K562 (cell line): ENCODE measurements around the gene C4orf46. TPM values are rescaled to one million over a fixed set of nuclear protein-coding genes. Genes with fewer than 3 reads are reported as not detected.
"Not testable (repeated sequence)": the region's sequence is repeated elsewhere in the genome, so short reads cannot be mapped to it uniquely, and the experiment has no call there.

ENCODE experiments used
- ATAC-seq: fragments of 200-7000 bp; cut with Tn5 transposase; 3 replicates; pipeline ENCODE4 v1.9.1; 2020; ENCODE audit warnings: moderate library complexity
- BruUV-seq: library from RNA; stranded (reverse); fragments of 400-500 nt; replicated peaks from 2 replicates; lab custom pipeline; 2021; lab: Mats Ljungman, UMichigan
- CTCF ChIA-PET: fragments of 300-600 bp; formaldehyde crosslinking; extraction: SDS; loops from one replicate; lab custom pipeline; 2021; ENCODE audit warnings: low intra/inter-chr PET ratio; lab: Yijun Ruan, JAX
- POLR2A ChIA-PET: fragments of 300-600, 350-650 bp; sonication (Branson Sonifier 250); formaldehyde crosslinking; extraction: SDS; loops from one replicate; lab custom pipeline; 2021; ENCODE audit warnings: antibody characterized with exemption, inconsistent platforms; lab: Yijun Ruan, JAX
- DNase-seq, 4 experiments: peaks; one replicate each; pipeline versions ENCODE4 v3.0.0 to v3.0.0-alpha.2; 2011 to 2018; ENCODE audit warnings: low spot score in 3 of 4, mixed read lengths in 3 of 4; ENCODE audit errors: extremely low read depth in 1 of 4
- FAIRE-seq: peaks from 2 replicates; lab custom pipeline; 2011; peaks lifted over from hg19 to GRCh38; lab: Jason Lieb, UNC
- H2AFZ ChIP-seq: 2 replicates; pipeline ENCODE4 v1.6.0; 2011; ENCODE audit warnings: low read depth, low read length, control low read depth, inconsistent platforms
- H3K27ac ChIP-seq: fragments of 200-600 bp; 3 replicates; pipeline ENCODE4 v1.8.0; 2011; ENCODE audit warnings: low read depth, mild to moderate bottlenecking, control low read depth, inconsistent platforms, low read length, moderate library complexity, mixed read lengths; ENCODE audit errors: extremely low read depth
- H3K27me3 ChIP-seq, 2 experiments: fragments of 300-600 bp in 1 of 2; 2 replicates in 1 of 2; 3 replicates in 1 of 2; pipeline versions ENCODE4 v1.6.0 to v1.8.0; 2011; ENCODE audit warnings: inconsistent platforms in 2 of 2, low read length in 2 of 2, mild to moderate bottlenecking in 1 of 2, mixed read lengths in 1 of 2, moderate library complexity in 1 of 2; ENCODE audit not compliant: control insufficient read depth in 2 of 2, insufficient read depth in 2 of 2
- H3K36me3 ChIP-seq: fragments of 300-600 bp; 3 replicates; pipeline ENCODE4 v1.8.0; 2011; ENCODE audit warnings: mild to moderate bottlenecking, low read length, inconsistent platforms; ENCODE audit not compliant: control insufficient read depth, insufficient read depth
- H3K4me1 ChIP-seq, 2 experiments: fragments of 200-600 bp in 1 of 2; replicated peaks in 1 of 2; 2 replicates in 1 of 2; 3 replicates in 1 of 2; pipeline versions ENCODE4 v1.5.1 to v1.8.0; 2011; ENCODE audit warnings: inconsistent platforms in 2 of 2, low read length in 2 of 2, mild to moderate bottlenecking in 1 of 2, mixed read lengths in 1 of 2, moderate library complexity in 1 of 2; ENCODE audit not compliant: control insufficient read depth in 2 of 2, insufficient read depth in 2 of 2
- H3K4me2 ChIP-seq: 2 replicates; pipeline ENCODE4 v1.6.1; 2011; ENCODE audit warnings: low read length, control low read depth, inconsistent platforms, mixed read lengths; ENCODE audit not compliant: insufficient read depth
- H3K4me3 ChIP-seq: fragments of 200-600 bp; sonication (generic), shearing (Covaris generic); 2 replicates; pipeline ENCODE4 v1.5.1; 2016; ENCODE audit warnings: control low read depth, inconsistent platforms
- H3K79me2 ChIP-seq: fragments of 200-600 bp; 3 replicates; pipeline ENCODE4 v1.8.0; 2011; ENCODE audit warnings: low read length, inconsistent platforms; ENCODE audit not compliant: control insufficient read depth, insufficient read depth
- H3K9ac ChIP-seq, 2 experiments: 2 replicates each; pipeline versions ENCODE4 v1.6.0 to v1.6.1; 2011; ENCODE audit warnings: low read depth in 2 of 2, low read length in 2 of 2, control low read depth in 1 of 2, inconsistent platforms in 1 of 2, mild to moderate bottlenecking in 1 of 2, mixed read lengths in 1 of 2; ENCODE audit not compliant: insufficient read depth in 1 of 2
- H3K9me1 ChIP-seq: one replicate; pipeline ENCODE4 v1.6.0; 2011; ENCODE audit warnings: inconsistent platforms, mild to moderate bottlenecking, low read length, moderate library complexity; ENCODE audit not compliant: control insufficient read depth, insufficient read depth
- H3K9me3 ChIP-seq: replicated peaks from 2 replicates; pipeline ENCODE4 v1.5.1; 2011; ENCODE audit warnings: low read depth, low read length, inconsistent platforms; ENCODE audit not compliant: control insufficient read depth, insufficient read depth
- H4K20me1 ChIP-seq: replicated peaks from 2 replicates; pipeline ENCODE4 v1.6.1; 2011; ENCODE audit warnings: low read length, inconsistent platforms, mixed read lengths; ENCODE audit not compliant: control insufficient read depth, insufficient read depth
- CBX2 ChIP-seq: fragments of 200-600 bp; sonication (generic); IDR thresholded peaks from one replicate; pipeline ENCODE4 v1.6.1; 2012; ENCODE audit warnings: mild to moderate bottlenecking, low read length, inconsistent platforms; ENCODE audit not compliant: insufficient read depth, poor library complexity, severe bottlenecking
- GATAD2B ChIP-seq: fragments of 450-650 bp; IDR thresholded peaks from 2 replicates; pipeline ENCODE4 v1.6.1; 2017; ENCODE audit warnings: mild to moderate bottlenecking, borderline replicate concordance
- KDM4B ChIP-seq, 2 experiments: fragments of 450-650 bp in 1 of 2; sonication (generic) in 1 of 2; IDR thresholded peaks; 2 replicates each; pipeline ENCODE4 v1.6.1; 2016 to 2017; ENCODE audit warnings: borderline replicate concordance in 2 of 2, antibody characterized with exemption in 1 of 2, low read depth in 1 of 2, mild to moderate bottlenecking in 1 of 2
- NR1H2 ChIP-seq: sonication (generic); formaldehyde crosslinking; IDR thresholded peaks from 2 replicates; pipeline ENCODE4 v1.4.0; 2020; ENCODE audit warnings: mild to moderate bottlenecking, missing genetic modification reagents
- NR2F6 ChIP-seq: fragments of 450-650 bp; formaldehyde crosslinking; IDR thresholded peaks from 2 replicates; pipeline ENCODE4 v1.4.0; 2020; ENCODE audit warnings: mild to moderate bottlenecking
- PTBP1 ChIP-seq: fragments of 200-400 bp; formaldehyde crosslinking; IDR thresholded peaks from 2 replicates; pipeline ENCODE4 v1.6.1; 2017; ENCODE audit warnings: low read depth, low read length
- ZNF133 ChIP-seq: fragments of 250-450 bp; sonication (Bioruptor Pico); IDR thresholded peaks from 2 replicates; pipeline ENCODE4 v1.4.0; 2020; ENCODE audit warnings: mild to moderate bottlenecking
- WGBS: fragments of 100-300 bp; shearing (Covaris generic); methylation state at CpG from one replicate; pipeline ENCODE4 v1.1.6; 2016; ENCODE audit warnings: low coverage, mixed read lengths; ENCODE audit not compliant: insufficient coverage; ENCODE audit errors: missing lambda C conversion rate; 5-methylcytosine and 5-hydroxymethylcytosine counted together
- in situ Hi-C: fragments of 300-500 bp; cut with MboI; formaldehyde crosslinking; loops from 4 replicates; pipeline ENCODE4 v1.15.0; 2018; ENCODE audit warnings: inconsistent platforms, mixed read lengths
- intact Hi-C: fragments of 100-400 bp; cut with micrococcal nuclease; formaldehyde crosslinking; loops from 2 replicates; pipeline ENCODE4 v1.14.2; 2022
- polyA plus RNA-seq, 8 experiments: library from polyadenylated mRNA; depleted of rRNA in 4 of 8; stranded (reverse) in 5 of 8; unstranded in 3 of 8; fragments of >200 nt; fragmentation: Nextera tagmentation in 2 of 8; fragmentation: Illumina TruSeq in 1 of 8; extraction: Ambion mirVana in 2 of 8; extraction: Trizol in 1 of 8; gene quantifications; 2 replicates each; pipeline versions ENCODE4 v1.2.1 to v1.2.3, GENCODE V29; 2011 to 2014; ENCODE audit warnings: inconsistent platforms in 1 of 8, missing spikeins in 1 of 8
- total RNA-seq, 7 experiments: library from RNA; depleted of rRNA in 6 of 7; stranded (reverse); fragments of >200 nt in 6 of 7; fragmentation: Illumina TruSeq in 2 of 7; extraction: Trizol in 2 of 7; gene quantifications; 2 replicates each; pipeline versions ENCODE4 v1.2.1 to v1.2.3, GENCODE V29; 2011 to 2021; ENCODE audit warnings: low replicate concordance in 1 of 7
- TF ChIP-seq, protein P1 (sequence below), 2 experiments: IDR thresholded peaks; 2 replicates each; pipeline ENCODE4 v1.6.1; 2012; ENCODE audit warnings: improper control_type of control experiment in 2 of 2, low read depth in 2 of 2, low read length in 2 of 2, borderline replicate concordance in 1 of 2
- TF ChIP-seq, protein P2 (sequence below): fragments of 450-650 bp; conservative IDR thresholded peaks from 2 replicates; pipeline ENCODE4 v1.6.1; 2016; ENCODE audit warnings: missing genetic modification characterization, low read depth, mild to moderate bottlenecking, control low read depth, missing compliant biosample characterization

The C4orf46 gene
- total and polyA plus RNA-seq, 9 of the 15 experiments (the other 6 are each of a cell fraction or from before 2014, with no cell fraction given), result 9.7 to 24.4 (median 17.0) TPM

DNA sequence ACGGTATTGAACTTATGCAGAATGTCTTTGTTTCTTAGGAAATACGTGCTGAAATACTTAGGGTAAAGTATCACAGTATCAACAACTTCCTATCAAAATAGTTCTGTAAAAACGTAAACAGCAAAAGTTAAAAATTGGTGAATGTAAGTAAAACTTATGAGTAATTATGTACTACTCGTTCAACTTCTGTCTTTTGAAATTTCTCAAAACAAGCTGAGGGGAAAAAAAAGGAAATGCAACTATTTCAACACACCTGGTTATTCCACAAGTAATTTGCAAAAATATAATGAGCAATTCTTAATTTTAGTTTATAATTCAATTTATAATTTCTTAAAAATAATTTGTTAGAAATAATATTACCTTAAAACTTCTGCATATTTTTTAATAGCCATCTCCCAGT lies 43.2 kb upstream of the C4orf46 start:
- TF ChIP-seq GATAD2B, result no peak
- no peak for TF ChIP-seq ZNF133 (CRISPR knock-in tag)
- TF ChIP-seq, protein P1, sequence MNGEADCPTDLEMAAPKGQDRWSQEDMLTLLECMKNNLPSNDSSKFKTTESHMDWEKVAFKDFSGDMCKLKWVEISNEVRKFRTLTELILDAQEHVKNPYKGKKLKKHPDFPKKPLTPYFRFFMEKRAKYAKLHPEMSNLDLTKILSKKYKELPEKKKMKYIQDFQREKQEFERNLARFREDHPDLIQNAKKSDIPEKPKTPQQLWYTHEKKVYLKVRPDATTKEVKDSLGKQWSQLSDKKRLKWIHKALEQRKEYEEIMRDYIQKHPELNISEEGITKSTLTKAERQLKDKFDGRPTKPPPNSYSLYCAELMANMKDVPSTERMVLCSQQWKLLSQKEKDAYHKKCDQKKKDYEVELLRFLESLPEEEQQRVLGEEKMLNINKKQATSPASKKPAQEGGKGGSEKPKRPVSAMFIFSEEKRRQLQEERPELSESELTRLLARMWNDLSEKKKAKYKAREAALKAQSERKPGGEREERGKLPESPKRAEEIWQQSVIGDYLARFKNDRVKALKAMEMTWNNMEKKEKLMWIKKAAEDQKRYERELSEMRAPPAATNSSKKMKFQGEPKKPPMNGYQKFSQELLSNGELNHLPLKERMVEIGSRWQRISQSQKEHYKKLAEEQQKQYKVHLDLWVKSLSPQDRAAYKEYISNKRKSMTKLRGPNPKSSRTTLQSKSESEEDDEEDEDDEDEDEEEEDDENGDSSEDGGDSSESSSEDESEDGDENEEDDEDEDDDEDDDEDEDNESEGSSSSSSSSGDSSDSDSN (IDR thresholded peaks at IDR 0.05; ENCODE audit: borderline replicate concordance in 1 of 2, low read depth in 2 of 2, low read length in 2 of 2), result no peak
- TF ChIP-seq, protein P2, sequence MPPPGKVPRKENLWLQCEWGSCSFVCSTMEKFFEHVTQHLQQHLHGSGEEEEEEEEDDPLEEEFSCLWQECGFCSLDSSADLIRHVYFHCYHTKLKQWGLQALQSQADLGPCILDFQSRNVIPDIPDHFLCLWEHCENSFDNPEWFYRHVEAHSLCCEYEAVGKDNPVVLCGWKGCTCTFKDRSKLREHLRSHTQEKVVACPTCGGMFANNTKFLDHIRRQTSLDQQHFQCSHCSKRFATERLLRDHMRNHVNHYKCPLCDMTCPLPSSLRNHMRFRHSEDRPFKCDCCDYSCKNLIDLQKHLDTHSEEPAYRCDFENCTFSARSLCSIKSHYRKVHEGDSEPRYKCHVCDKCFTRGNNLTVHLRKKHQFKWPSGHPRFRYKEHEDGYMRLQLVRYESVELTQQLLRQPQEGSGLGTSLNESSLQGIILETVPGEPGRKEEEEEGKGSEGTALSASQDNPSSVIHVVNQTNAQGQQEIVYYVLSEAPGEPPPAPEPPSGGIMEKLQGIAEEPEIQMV (tag), result no peak
- TF ChIP-seq PTBP1, result no peak
- no peak for TF ChIP-seq NR2F6
- TF ChIP-seq KDM4B (IDR thresholded peaks at IDR 0.05; ENCODE audit: borderline replicate concordance in 2 of 2, low read depth in 1 of 2), result no peak
- no peak for TF ChIP-seq CBX2
- TF ChIP-seq NR1H2 (CRISPR knock-in tag), result no peak
- POLR2A ChIA-PET, result no interaction called here
- no peaks in the 10 kb centered on the region for H3K4me1 ChIP-seq
- BruUV-seq, result no TSS peak
- intact Hi-C loops (no loop called here), in situ Hi-C loops (no loop called here)
- no peaks in the 10 kb centered on the region for H3K9me1 ChIP-seq
- H3K9me3 ChIP-seq, result 0 out of 2 replicates have a peak, but pooled peaks cover 2% of the 10 kb centered on the region
- H4K20me1 ChIP-seq, result no peaks in the 10 kb centered on the region
- CTCF ChIA-PET, result no interaction called here
- H3K27ac ChIP-seq, result no peak overlapping the region
- H3K4me2 ChIP-seq, result no peak overlapping the region
- DNase-seq (no peak), ATAC-seq (no peak), FAIRE-seq (no peak)
- peaks cover 9% of the 10 kb centered on the region; the same call in 1 of the 3 replicates for H3K79me2 ChIP-seq
- H3K9ac ChIP-seq, result no peak overlapping the region
- no peaks in the 10 kb centered on the region for H3K27me3 ChIP-seq
- WGBS, result 95% methylated on average over 4 of the region's 4 CpGs
- H3K4me3 ChIP-seq, result no peak overlapping the region
- no peak overlapping the region for H2AFZ ChIP-seq
- H3K36me3 ChIP-seq, result peaks cover 97% of the 10 kb centered on the region

DNA sequence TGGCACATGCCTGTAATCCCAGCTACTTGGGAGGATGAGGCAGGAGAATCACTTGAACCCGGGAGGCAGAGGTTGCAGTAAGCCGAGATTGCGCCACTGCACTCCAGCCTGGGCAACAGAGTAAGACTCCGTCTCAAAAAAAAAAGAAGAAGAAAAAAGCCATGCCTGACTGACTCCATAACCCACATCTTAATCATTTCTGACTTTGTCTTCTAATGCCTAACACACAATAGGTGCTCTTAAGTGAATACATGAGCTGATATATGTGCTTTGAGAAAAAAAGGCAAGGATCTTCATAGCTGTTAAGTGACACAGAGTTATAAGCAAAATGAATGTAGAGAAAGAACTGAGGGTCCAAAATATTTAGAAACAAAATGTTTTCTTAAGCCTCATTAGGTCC lies 40.9 kb upstream of the C4orf46 start:
- H3K9me3 ChIP-seq, BruUV-seq, POLR2A ChIA-PET, H3K4me1 ChIP-seq, FAIRE-seq, H3K27ac ChIP-seq, CTCF ChIA-PET, ATAC-seq, H3K4me2 ChIP-seq, H4K20me1 ChIP-seq, H3K9ac ChIP-seq, in situ Hi-C loops, DNase-seq, H3K4me3 ChIP-seq, H3K79me2 ChIP-seq, H3K9me1 ChIP-seq, H2AFZ ChIP-seq, H3K27me3 ChIP-seq, intact Hi-C loops: not testable (repeated sequence)
- peaks cover 97% of the 10 kb centered on the region for H3K36me3 ChIP-seq
- WGBS, result 100% methylated on average over 1 of the region's 4 CpGs
